Bronchial epithelial cell (primary cell): ENCODE results near the gene DLGAP1. TPM values are rescaled to one million over a fixed set of nuclear protein-coding genes. Genes with fewer than 3 reads are reported as not detected.

Experiments used
- DNase-seq: peaks from one replicate; pipeline ENCODE4 v3.0.0-alpha.2; 2010; ENCODE audit warnings: low read depth
- FAIRE-seq: peaks from 2 replicates; lab custom pipeline; 2011; peaks lifted over from hg19 to GRCh38; lab: Jason Lieb, UNC
- H3K27me3 ChIP-seq: 2 replicates; pipeline ENCODE4 v1.5.1; 2011; ENCODE audit warnings: low read length; ENCODE audit not compliant: control insufficient read depth, insufficient read depth
- H3K36me3 ChIP-seq: 2 replicates; pipeline ENCODE4 v1.5.1; 2011; ENCODE audit warnings: low read length; ENCODE audit not compliant: control insufficient read depth, insufficient read depth
- H3K4me3 ChIP-seq: 2 replicates; pipeline ENCODE4 v1.5.1; 2011; ENCODE audit warnings: mild to moderate bottlenecking, low read depth, low read length, control low read depth
- CTCF ChIP-seq: IDR thresholded peaks from 2 replicates; pipeline ENCODE4 v1.5.1; 2011; ENCODE audit warnings: mild to moderate bottlenecking, moderate library complexity, low read length, control low read depth, inconsistent platforms; ENCODE audit not compliant: insufficient read depth, severe bottlenecking
- total RNA-seq: library from RNA; depleted of rRNA; stranded (reverse); fragments of >200 nt; gene quantifications from 2 replicates; pipeline ENCODE4 v1.2.1, GENCODE V29; 2014

Gene DLGAP1
- total RNA-seq, 1 donor from 2014 or later = not detected

DNA sequence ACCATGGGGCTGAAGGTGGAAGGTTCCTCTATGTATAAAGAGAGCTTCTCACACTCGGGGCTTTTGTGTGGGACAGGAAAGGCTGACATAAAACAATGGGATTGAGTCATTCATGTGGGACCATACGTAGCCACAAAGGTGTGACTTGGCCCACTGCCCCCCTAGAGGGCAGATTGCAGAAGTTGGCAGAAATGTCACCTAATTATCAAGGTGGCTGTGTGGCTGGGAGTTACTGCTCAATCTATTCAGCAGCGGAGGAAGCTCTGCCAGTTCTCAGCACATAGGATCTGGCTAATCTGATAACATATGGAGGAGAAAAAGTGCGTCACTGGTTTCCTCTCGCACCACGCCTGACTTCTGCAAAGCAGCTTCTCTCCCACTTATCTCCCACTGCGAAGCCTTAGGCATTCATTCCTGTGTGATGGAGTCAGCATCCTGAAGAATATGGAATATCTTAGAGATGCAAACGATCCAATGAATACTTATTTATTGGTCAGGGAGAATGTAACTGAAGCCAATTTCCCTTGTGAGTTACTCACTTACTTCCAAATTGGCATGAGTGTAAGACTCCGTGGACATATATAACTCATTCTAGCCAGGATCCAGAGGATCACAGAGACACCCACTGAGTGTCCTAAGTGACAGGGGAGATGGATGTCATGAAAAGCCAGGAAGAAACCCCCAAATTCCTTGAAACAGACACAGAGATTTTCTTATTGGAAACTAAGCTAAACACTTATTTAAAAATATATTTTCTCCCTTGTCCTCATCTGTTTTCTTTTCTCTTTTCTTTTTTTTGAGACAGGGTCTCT lies 660.4 kb downstream of the DLGAP1 start:
- peak; percentile 99 for DNase-seq
- H3K36me3 ChIP-seq = no peaks in the 10 kb centered on the region
- no peak overlapping the region for H3K4me3 ChIP-seq
- no peak for TF ChIP-seq CTCF
- no peaks in the 10 kb centered on the region for H3K27me3 ChIP-seq
- no peak for FAIRE-seq

DNA sequence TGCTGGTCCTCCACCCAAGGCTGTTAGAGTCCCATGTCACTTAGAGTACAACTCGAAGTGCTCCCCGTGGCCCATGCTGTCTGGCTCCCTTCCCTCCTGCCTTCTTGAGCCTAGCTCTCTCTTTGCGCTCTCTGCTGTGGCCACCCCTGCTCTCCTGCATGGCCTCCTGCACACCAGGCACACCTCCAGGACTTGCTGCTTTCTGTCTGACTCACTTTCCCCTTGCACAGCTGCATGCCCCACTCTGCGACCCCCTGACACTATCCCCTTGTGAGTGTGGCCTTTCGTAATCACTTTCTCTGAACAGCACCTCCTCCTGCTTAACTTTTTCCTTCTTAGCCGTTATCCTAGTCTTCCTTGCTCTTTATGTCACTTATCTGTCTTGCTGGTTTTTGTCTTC lies 661.6 kb downstream of the DLGAP1 start:
- Histone ChIP-seq H3K27me3 (no peaks in the 10 kb centered on the region), H3K36me3 (no peaks in the 10 kb centered on the region), H3K4me3 (no peak overlapping the region)
- DNase-seq (no peak), FAIRE-seq (no peak)
- no peak for TF ChIP-seq CTCF

DNA sequence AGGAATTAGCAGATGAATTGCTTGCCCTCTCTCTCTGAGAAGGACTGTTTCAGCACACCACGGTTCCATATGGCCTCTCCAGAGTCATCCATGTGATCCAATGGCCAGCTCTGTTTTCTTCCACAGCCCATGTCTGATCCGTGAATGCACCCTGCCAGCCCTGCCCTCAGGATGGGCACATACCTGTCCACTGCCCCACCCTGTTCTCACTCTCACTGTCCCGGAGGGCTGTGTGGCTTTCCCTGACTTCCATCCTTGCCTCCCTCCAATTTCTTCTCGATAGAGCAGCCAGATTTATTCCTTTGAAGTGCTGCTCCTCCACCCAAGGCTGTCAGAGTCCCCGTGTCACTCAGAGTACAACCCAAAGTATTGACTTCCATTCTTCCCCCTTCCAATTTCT lies 662.0 kb downstream of the DLGAP1 start:
- FAIRE-seq = no peak
- no peak for DNase-seq
- H3K4me3 ChIP-seq = no peak overlapping the region
- H3K36me3 ChIP-seq = no peaks in the 10 kb centered on the region
- no peak for TF ChIP-seq CTCF
- H3K27me3 ChIP-seq = no peaks in the 10 kb centered on the region

GRCh38 chr18:3792711-3793110 lies 662.4 kb downstream of the DLGAP1 start:
- FAIRE-seq (no peak), DNase-seq (no peak)
- H3K4me3 ChIP-seq = no peak overlapping the region
- no peak for TF ChIP-seq CTCF
- no peaks in the 10 kb centered on the region for H3K36me3 ChIP-seq
- H3K27me3 ChIP-seq = no peaks in the 10 kb centered on the region

DNA sequence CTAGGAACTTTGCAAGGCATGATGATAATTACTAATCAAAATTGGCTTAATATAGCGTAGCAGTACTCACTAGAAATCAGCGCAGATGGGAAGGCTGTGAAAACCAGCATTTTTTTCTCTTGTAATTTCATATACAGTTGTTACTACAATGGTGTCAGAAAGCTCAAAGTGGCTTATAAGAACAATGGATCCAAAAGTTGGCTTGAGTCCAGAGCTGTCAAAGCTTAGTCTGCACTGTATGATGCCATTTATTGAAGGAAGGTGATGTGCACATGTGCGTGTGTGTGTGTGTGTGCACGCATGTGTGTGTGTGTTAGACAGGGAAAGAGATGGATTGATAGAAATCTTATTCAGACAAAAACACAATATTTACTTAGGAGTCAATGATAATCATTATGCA lies 663.9 kb downstream of the DLGAP1 start:
- FAIRE-seq (no peak), DNase-seq (no peak)
- TF ChIP-seq CTCF = no peak
- Histone ChIP-seq H3K36me3 (no peaks in the 10 kb centered on the region), H3K27me3 (no peaks in the 10 kb centered on the region), H3K4me3 (no peak overlapping the region)

GRCh38 chr18:3790703-3791102 lies 664.4 kb downstream of the DLGAP1 start:
- DNase-seq (no peak), FAIRE-seq (no peak)
- H3K4me3 ChIP-seq = no peak overlapping the region
- H3K36me3 ChIP-seq = no peaks in the 10 kb centered on the region
- no peak for TF ChIP-seq CTCF
- H3K27me3 ChIP-seq = no peaks in the 10 kb centered on the region
